ENCODE results near the gene SLC9C1.

DNA sequence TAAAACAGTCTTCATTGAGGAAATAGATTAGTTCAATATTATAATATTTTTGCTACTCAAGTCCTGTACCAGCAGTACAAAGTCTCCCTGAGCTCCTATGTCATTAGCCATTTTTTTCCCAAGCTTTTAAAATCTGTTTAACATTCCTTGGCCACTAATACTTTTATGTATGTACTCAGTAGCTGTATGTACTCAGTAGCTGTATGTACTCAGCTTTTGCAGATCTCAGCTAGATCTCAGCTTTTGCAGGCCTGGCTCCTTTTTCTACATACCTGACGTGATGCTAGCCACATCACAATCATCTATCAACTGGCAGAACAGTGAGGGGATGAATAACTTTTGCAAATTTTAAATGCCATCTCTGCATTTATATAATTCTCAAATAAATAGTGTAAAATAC is 13.8 kb downstream of the SLC9C1 start:
- TF ChIP-seq CTCF (conservative IDR thresholded peaks at IDR 0.05), result no peak
- no peak for TF ChIP-seq ZFX (IDR thresholded peaks at IDR 0.05)

Measured in C4-2B (cell line).